IPS DF 6.9 (cell line): ENCODE measurements around the gene E2F4.

Experiments used
- DNase-seq: peaks from one replicate; pipeline ENCODE4 v3.0.0-alpha.2; 2013; ENCODE audit warnings: low read depth, low spot score
- H3K27ac ChIP-seq: one replicate; pipeline ENCODE4 v1.5.1; 2013; ENCODE audit warnings: low read length, control low read depth
- H3K27me3 ChIP-seq: 2 replicates; pipeline ENCODE4 v1.6.1; 2013; ENCODE audit warnings: mild to moderate bottlenecking, low read length; ENCODE audit not compliant: control insufficient read depth, insufficient read depth
- H3K36me3 ChIP-seq: 2 replicates; pipeline ENCODE4 v1.6.1; 2013; ENCODE audit warnings: low read length; ENCODE audit not compliant: control insufficient read depth, insufficient read depth
- H3K4me1 ChIP-seq: 2 replicates; pipeline ENCODE4 v1.6.1; 2013; ENCODE audit warnings: low read length; ENCODE audit not compliant: control insufficient read depth, insufficient read depth
- H3K4me3 ChIP-seq: 2 replicates; pipeline ENCODE4 v1.5.1; 2013; ENCODE audit warnings: mild to moderate bottlenecking, low read length
- H3K9me3 ChIP-seq: 2 replicates; pipeline ENCODE4 v1.6.1; 2013; ENCODE audit warnings: low read length, inconsistent platforms; ENCODE audit not compliant: control insufficient read depth, insufficient read depth
- WGBS: extraction: QIAGEN DNeasy Blood & Tissue Kit; methylation state at CpG from one replicate; pipeline ENCODE4 v1.1.7; 2013; ENCODE audit warnings: mixed read lengths, missing lambda C conversion rate; ENCODE audit not compliant: insufficient read length, insufficient coverage; 5-methylcytosine and 5-hydroxymethylcytosine counted together

The E2F4 gene

GRCh38 chr16:67227567-67227921 lies 35.6 kb downstream of the E2F4 start:
- Histone ChIP-seq H3K4me3 (peak overlapping the region; percentile 69), H3K9me3 (no peaks in the 10 kb centered on the region), H3K27me3 (no peaks in the 10 kb centered on the region), H3K27ac (no peak overlapping the region), H3K4me1 (no peaks in the 10 kb centered on the region; the same call in 1 of the 2 replicates), H3K36me3 (peaks cover 32% of the 10 kb centered on the region)
- no CpG with 5 or more reads among the region's 12 CpGs for WGBS
- DNase-seq, result no peak

- Histone ChIP-seq H3K27me3 (no peaks in the 10 kb centered on the region), H3K4me3 (no peak overlapping the region; the same call in 1 of the 2 replicates), H3K9me3 (no peaks in the 10 kb centered on the region), H3K4me1 (no peaks in the 10 kb centered on the region; the same call in 1 of the 2 replicates), H3K27ac (no peak overlapping the region), H3K36me3 (peaks cover 32% of the 10 kb centered on the region)
- WGBS, result no CpG with 5 or more reads among the region's 9 CpGs
- no peak for DNase-seq
Measured at GRCh38 chr16:67228034-67228785, 36.3 kb downstream of the E2F4 start.

DNA sequence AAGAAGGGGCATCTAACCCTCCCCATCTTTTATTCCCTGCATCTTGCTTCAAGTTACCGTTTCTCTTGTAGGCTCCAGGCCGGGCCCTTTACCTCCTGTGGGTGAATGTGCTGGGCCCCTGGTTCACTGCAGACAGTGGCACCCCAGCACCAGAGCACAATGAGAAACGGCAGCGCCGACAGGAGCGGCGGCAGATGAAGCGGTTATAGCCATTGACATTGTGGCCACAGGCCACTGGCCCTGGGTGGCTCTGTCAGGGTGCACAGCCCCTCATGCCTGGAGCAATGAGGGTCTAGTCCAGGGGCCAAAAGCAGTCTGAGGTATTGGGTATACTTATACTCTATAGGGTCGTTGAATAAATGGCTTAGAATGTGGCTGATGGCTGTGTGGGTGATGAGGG lies 37.0 kb downstream of the E2F4 start:
- no peaks in the 10 kb centered on the region for H3K27me3 ChIP-seq
- no peaks in the 10 kb centered on the region; the same call in 1 of the 2 replicates for H3K4me1 ChIP-seq
- no CpG with 5 or more reads among the region's 9 CpGs for WGBS
- peaks cover 32% of the 10 kb centered on the region for H3K36me3 ChIP-seq
- no peak overlapping the region for H3K27ac ChIP-seq
- H3K9me3 ChIP-seq, result no peaks in the 10 kb centered on the region
- DNase-seq, result no peak
- no peak overlapping the region for H3K4me3 ChIP-seq

GRCh38 chr16:67229906-67230808 lies 38.2 kb downstream of the E2F4 start:
- no peak for DNase-seq
- no CpG with 5 or more reads among the region's 32 CpGs for WGBS
- Histone ChIP-seq H3K27me3 (no peaks in the 10 kb centered on the region), H3K27ac (no peak overlapping the region), H3K4me1 (no peaks in the 10 kb centered on the region; the same call in 1 of the 2 replicates), H3K9me3 (no peaks in the 10 kb centered on the region), H3K4me3 (no peak overlapping the region), H3K36me3 (peaks cover 35% of the 10 kb centered on the region)

- no CpG with 5 or more reads among the region's 12 CpGs for WGBS
Measured at GRCh38 chr16:67230809-67231660, 39.1 kb downstream of the E2F4 start.

DNA sequence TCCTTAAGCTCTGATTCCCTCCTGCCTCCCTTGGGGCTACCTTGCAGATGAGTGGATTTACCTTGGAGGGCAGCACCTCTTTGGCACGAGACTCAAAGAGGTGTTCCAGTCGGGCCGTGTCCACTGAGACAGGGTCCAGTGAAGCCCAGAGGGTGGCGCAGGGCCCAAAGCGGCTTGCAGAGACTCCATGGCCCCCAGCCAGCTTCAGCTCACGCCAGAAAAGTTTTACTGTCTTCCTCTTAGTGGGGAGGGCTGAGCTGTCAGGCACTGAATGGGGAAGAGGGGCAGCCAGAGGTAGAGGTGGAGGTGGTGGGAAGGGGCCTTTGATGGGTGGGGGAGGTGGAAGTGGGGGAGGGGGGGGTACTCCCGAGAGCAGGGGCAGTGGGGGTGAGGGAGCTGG lies 41.6 kb downstream of the E2F4 start:
- Histone ChIP-seq H3K36me3 (peaks cover 50% of the 10 kb centered on the region), H3K27ac (no peak overlapping the region), H3K9me3 (no peaks in the 10 kb centered on the region), H3K27me3 (no peaks in the 10 kb centered on the region), H3K4me1 (peaks cover 2% of the 10 kb centered on the region; the same call in 1 of the 2 replicates), H3K4me3 (no peak overlapping the region)
- WGBS, result no CpG with 5 or more reads among the region's 7 CpGs
- DNase-seq, result no peak

More at GRCh38 chr16:67230809-67231660, 39.1 kb downstream of the E2F4 start:
- H3K27me3 ChIP-seq, result no peaks in the 10 kb centered on the region
- no peaks in the 10 kb centered on the region for H3K9me3 ChIP-seq
- H3K4me1 ChIP-seq, result no peaks in the 10 kb centered on the region; the same call in 1 of the 2 replicates
- H3K27ac ChIP-seq, result no peak overlapping the region
- H3K4me3 ChIP-seq, result no peak overlapping the region
- DNase-seq, result no peak
- H3K36me3 ChIP-seq, result peaks cover 36% of the 10 kb centered on the region

DNA sequence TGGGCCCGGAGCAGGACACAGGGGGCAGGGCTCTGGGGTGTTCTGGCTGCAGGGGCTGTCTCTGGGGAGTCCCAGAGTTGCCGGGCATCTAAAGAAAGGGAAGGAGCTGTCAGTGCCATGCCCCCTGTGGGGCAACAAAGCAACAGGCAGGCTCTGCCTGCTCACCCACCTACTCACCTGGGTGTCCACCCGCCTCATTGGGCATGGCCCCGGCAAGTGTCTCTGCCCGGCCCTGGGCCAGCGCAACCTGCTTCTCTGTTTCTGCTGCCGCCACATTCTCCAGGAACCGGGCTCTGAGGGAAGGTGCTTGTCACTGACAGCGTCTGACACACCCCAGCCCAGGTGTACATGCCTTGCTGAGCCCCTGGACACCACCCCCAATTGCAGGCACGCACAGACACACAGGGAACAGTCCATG lies 42.2 kb downstream of the E2F4 start:
- Histone ChIP-seq H3K27ac (no peak overlapping the region), H3K27me3 (no peaks in the 10 kb centered on the region), H3K4me1 (peaks cover 2% of the 10 kb centered on the region; the same call in 1 of the 2 replicates), H3K4me3 (no peak overlapping the region), H3K36me3 (peaks cover 48% of the 10 kb centered on the region), H3K9me3 (no peaks in the 10 kb centered on the region)
- WGBS, result no CpG with 5 or more reads among the region's 10 CpGs
- no peak for DNase-seq

- Histone ChIP-seq H3K4me1 (peaks cover 2% of the 10 kb centered on the region; the same call in 1 of the 2 replicates), H3K27me3 (no peaks in the 10 kb centered on the region)
Measured at GRCh38 chr16:67235816-67236562, 44.0 kb downstream of the E2F4 start.

DNA sequence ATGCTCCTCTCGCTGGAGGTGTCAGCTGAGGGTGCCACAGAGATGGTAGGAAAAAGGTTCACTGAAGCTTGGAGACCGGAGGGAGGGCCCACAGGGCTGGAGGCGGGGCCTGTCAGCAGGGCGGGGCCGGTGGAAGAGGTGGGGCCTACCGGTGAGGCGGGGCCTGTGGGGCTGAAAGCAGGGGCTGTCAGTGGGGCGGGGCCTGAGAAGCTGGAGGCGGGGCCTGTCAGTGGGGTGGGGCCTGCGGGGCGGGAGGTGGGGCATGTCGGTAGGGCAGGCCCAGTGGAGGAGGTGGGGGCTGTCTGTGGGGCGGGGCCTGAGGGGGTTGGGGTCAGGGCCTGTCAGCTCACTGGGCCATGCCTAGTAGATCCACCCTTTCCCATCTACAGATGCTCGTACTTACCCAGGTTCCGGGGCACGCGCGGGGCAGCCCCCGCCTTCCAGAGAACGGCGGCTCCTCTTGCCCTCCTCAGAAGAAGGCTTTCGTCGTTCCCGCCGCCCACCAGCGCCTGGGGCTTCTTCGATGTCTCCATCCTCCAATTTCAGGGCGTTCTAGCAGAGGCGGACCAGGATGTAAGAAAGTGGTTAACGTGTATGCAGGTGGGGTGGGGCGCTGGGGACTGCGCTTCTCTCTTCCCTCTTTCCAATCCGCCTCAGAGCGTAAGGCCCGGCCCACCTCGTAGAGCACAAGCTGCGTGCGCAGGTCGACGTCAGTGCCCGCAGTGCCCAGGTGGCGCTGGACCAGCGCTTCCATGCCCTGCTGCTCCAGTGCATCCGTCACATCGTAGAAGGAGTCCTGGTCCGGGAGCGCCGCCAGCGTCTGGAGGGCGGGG lies 44.8 kb downstream of the E2F4 start:
- Histone ChIP-seq H3K4me3 (no peak overlapping the region), H3K9me3 (no peaks in the 10 kb centered on the region), H3K36me3 (peaks cover 23% of the 10 kb centered on the region), H3K27ac (no peak overlapping the region), H3K27me3 (no peaks in the 10 kb centered on the region), H3K4me1 (peaks cover 6% of the 10 kb centered on the region; the same call in 1 of the 2 replicates)
- no peak for DNase-seq
- no CpG with 5 or more reads among the region's 50 CpGs for WGBS

More at GRCh38 chr16:67235816-67236562, 44.0 kb downstream of the E2F4 start:
- no CpG with 5 or more reads among the region's 17 CpGs for WGBS
- H3K4me3 ChIP-seq, result no peak overlapping the region
- no peak for DNase-seq
- H3K9me3 ChIP-seq, result no peaks in the 10 kb centered on the region
- H3K36me3 ChIP-seq, result peaks cover 30% of the 10 kb centered on the region
- H3K27ac ChIP-seq, result no peak overlapping the region
